Stimulated activated CD4-positive, alpha-beta T cell treated with anti-CD3 and anti-CD28 coated beads, Interleukin-4, amount 100 ng/mL, for 4 hours (primary cell): ENCODE measurements around the gene SPCS1.
"Not testable (repeated sequence)": the region's sequence is repeated elsewhere in the genome, so short reads cannot be mapped to it uniquely, and the experiment has no call there.

ENCODE experiments used
- DNase-seq, 2 experiments: peaks; one replicate each; pipeline ENCODE4 v3.0.0-alpha.2; 2020

The SPCS1 gene

DNA sequence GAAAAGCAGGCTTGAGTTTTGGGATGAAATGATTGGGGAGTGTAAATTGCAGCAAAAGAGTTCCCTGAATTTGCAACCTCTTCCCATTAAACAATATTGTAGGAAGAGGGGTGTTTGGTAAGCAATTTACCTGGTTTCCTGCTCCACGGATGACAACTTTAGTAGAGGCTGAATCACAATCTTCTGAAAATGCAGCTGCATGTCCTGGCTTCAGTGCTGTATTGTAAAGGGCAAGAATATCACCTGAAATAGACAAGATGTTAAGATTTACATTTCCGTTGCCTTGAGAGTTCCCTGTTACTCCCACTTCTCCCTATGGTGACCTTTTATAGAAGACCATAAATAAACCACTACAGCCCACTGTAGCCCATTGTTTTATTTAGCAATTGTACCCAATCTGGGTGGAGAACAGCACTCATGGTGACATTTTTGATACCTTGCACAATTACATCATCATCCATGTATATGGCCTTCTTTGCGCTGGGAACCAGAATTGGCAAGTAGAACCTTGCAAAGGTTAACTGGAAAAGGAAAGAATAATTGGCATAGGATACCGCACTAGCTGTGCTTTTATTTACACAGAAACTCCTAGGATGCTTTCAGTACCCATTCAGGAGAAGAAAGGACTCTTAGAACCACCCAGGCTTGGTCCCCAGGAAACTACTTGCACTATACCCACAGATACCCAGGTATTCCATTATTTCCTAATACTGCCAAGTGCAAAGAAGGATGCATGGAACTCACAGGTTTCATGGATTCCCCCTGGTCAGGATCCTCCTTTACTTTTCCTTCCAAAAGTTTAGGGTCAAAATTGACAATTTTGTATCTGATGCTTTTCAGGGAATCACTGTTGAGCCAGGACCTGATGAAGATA, 9.9 kb upstream of the SPCS1 start:
- no peak for DNase-seq

DNA sequence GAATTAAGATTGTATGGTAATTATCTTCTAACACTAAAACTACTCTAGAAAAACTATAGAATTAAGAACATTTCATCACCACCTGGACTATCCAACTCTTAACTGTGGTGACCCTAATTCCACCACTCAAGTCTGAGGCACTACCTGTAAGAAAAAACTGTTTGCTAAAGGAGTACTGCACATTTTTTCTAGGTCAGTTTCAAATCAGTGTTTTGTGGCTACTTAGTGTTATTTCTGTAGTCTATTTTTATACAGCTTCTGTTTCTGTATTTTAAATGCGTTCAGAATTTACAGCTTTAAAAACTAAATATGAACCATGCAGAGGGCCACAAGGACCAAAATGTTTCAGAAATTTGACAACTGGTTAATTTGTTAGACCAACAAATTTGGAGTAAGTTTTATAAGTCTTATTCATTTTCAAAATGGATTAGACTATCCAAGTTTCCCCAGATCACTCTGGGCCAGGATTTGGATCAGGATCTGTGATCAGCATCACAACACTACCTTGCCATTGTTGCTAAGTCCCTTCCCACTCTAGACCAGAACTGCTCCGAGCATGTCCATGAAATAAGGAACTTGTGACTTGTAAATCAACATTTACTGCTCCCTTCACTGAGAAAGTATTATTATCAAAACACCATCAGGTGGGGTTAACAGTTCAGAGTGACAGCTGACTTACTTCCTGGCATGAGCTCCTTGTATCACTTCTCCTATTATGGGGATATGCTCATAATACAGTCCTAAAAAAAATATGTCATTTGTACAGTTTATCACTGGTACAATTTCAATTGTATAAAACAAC, 8.9 kb upstream of the SPCS1 start:
- DNase-seq, result no peak

DNA sequence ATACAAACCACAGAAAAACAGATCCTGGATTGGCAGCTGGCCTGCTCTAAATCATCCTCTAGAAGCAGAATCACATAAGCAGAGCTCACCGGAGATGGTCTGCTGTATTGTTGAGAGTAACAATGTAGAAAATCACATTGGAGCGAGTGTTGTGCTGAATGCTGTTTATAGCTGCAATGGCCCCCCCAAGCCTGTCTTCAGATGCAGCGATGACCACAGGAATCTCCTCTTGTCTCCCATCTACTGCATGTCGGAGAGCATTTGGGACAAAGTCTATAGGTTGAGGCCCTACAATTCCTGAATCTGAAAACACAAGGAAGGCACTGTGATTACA, 8.3 kb upstream of the SPCS1 start:
- no peak for DNase-seq

DNA sequence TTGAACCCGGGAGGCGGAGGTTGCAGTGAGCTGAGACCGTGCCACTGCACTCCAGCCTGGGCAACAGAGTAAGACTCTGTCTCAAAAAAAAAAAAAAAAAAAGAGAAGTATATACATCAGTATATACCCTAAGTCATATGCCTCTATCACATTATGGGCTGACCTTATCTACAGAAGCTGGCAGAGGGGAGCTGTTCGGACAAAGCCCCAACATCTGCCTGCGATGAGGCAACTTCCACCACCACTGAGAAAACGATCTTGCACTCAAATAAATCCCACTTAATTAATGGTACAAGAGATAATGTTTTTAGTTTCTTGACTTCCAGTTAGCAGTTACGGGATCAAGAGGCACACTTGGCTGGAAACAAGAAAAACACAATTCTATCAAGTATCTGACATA, 2.6 kb upstream of the SPCS1 start:
- DNase-seq, result no peak

DNA sequence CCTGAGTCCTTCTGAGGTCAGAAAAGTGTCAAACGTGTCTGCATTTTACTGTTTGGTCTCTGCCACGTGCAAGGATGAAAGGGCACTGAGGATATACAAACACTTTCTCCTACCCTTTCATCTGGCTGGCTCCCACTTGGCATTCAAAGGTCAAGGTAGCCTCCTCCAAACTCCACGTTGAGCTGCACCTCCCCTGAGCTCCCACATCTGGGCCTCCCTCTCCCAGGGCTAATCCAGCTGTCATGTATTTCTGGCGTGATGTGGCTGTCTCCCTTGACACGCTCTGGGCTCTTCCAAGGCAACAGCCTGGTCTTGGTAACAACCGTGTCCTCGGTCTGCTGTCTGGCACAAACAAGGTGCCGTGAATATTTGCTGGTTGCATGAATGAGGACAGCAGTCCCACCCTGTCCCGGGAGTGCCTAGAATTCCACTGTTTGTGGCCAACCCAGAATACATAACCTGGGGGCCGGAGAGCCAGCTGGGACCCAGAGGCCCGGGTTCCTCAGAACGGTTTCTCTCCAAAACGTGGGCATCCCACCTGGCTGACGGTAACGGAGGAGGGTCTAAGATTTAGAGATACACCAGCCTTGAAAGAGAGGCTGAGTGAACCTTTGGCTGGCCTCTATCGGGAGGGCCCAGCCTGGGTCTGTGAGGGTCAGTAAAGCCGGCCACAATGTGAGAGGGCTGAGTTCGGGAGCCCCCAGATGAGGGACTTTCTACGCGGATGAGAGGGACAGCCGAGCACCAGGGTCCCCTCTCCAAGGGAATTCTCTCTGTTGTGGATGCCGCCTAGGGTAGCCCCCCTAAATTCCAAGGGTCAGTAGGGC, 1.1 kb upstream of the SPCS1 start:
- no peak for DNase-seq

DNA sequence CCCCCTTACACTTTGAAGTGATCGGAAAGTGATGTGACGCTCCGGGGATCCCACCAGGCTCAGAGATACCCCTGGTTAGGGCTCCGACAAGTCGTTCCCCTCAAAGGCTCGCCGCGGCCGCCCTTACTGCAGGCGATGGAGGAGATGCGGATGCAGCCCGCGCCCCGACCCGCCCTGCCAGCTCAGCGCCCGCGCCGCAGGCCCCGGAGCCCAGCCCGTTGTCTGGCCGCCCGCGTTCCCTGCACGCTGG, 543 bp upstream of the SPCS1 start:
- no peak for DNase-seq

DNA sequence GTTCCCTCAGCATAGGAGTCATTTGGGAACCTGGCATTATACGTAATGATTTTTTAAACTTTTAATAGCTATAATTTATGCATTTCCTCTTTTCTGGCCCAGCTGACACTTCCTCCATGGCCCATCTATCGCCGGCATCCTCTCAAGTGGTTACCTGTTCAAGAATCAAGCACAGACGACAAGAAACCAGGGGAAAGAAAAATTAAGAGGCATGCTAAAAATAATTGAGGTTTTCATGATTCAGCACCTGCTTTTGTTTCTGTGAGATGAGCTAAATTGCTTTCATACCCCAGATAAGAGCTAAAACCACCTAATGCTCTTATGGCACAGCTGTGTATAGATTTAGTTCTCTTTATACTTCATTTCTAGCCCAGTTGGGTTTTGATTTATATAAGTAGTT, 1.7 kb downstream of the SPCS1 start:
- no peak for DNase-seq

DNA sequence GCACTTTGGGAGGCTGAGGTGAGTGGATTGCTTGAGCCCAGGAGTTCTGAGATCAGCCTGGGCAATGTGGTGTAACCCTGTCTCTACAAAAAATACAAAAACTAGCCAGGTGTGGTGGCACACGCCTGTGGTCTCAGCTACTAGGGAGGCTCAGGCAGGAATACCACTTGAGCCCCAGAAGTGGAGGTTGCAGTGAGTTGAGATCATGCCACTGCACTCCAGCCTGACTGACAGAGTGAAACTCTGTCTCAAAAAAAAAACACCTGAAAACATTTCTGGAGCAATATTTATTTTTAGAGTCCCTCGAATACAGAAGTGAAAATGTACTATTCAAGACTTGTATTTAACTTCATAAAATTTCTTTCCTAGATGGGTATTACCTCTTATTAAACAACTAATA, 4.6 kb downstream of the SPCS1 start:
- no peak for DNase-seq

DNA sequence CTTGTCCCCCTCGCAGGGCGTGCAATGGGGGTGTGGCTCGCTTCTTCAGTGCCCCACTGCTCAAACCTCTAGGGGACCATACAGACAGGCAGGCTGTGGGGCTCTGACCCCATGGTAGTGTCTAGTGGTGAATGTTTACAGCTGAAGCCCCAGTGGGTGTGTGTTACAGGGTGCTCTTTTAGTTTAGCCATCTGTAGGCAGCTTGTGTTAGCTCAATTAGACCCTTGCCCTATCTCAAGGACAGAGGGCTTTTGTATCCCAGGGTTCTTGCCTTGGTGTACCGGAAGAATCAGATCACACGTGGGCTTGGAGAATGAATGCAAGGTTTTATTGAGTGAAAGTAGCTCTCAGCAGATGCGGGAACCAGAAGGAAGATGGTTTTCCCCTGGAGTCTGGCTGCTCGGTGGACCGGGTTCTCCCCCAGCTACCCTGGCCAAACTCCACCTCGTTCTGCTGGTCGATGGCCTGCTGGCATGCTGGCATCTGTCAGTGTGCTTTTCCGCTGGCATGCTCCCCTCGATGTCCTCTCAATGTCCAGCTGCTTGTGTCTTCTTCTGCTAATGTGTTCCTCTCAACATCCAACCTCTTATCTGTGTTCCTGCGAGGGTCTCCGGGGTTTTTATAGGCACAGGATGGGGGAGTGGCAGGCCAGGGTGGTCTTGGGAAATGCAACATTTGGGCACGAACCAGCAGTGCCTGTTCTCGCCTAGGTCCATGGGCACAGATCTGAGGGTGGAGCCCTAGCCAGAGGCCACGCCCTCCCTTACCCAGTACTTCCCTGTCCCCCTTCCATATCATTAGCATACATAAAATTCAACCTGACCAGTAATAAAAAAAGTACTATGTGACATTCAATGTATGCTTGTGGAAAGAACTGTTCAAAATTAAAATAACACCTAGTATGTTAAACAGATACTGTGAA, 6.6 kb downstream of the SPCS1 start:
- DNase-seq, result no peak

DNA sequence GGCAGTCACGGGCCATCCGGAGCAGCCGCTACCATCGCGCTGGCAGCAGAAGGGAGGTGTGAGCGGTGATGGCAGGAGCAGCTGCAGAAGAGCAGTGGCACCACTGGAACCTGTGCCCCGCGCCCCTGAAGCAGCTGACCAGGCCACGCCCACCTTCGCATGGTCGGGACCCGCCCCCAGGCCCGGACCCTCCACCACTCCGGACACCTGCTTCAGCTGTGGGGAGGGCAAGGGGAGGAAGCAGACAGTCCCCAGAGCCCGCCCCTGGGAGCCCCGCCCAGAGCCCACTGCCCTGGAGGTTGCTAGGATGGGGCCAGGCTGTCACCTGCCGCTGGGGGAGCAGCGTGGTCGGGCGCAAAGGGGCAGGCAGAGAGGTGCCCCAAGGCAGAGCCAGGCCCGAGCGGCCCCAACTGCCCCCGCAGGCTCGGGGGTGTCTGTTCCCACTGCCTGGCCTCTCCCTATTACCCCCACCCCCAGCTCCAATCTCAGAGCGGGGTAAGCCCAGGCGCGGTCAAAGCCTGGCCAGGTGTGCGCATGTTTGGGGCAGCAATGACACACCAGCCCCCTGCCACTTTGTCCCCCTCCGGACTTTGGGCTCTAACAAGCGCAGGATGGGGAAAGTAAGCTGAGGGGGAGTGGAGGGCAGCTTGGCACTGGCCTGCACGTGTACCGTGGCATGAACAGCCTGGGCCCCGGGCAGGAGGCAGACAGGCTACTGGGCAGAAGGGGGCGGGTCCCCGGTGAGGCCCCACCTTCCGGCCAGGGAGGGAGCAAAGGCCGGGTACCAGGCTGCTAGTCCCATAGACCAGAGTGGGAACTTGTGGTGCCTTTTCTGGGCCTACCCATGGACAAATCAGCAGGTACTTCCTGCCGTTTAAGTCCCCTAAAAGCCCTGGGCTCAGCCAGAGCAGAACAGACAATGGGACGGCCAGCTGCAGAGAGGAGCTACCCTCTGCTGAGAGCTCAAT, 8.7 kb downstream of the SPCS1 start:
- no peak for DNase-seq

DNA sequence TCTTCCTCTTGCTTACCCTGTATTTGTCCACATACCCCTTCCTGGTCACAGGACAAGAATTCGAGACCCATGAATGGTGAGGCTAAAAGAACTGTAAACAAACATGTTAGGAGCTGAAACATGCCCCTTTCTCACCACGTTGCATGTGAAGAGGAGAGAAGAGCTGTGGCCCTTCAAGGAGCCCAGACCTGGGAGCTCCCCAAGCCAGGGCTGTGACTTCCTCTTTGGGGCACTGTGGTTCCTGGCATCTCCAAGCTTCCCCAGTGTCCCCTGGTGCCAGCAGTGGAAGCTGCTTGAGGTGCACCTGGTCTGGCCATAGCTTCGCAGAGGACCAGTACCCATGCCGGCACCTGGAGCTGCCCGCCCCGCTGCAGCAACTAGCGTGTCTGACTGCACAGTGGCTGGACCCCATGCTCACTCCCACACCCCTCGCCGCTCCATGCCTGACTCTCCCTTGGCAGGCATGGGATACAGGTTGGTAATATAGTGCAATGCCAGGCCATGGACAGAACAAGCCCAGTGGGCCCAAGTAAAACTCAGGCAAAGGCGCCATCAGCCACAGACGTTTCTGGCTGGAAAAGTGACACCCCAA, 9.9 kb downstream of the SPCS1 start:
- no peak for DNase-seq

DNA sequence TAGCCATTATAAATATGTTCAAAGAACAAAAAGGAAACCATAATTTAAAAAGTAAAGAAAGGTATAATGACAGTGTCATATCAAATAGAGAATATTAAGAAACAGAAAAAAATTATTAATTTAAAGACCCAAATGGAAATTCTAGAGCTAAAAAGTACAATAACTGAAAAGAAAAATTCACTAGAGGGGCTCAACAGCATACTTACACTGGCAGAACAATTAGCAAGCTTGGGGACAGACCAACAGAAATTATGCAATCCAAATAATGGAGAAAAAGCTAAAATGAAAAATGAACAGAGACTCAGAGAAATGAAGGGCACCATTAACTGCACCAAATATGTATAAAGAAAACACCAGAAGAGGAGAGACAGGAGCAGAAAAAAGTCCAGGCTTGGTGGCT, 13.7 kb downstream of the SPCS1 start:
- no peak for DNase-seq

DNA sequence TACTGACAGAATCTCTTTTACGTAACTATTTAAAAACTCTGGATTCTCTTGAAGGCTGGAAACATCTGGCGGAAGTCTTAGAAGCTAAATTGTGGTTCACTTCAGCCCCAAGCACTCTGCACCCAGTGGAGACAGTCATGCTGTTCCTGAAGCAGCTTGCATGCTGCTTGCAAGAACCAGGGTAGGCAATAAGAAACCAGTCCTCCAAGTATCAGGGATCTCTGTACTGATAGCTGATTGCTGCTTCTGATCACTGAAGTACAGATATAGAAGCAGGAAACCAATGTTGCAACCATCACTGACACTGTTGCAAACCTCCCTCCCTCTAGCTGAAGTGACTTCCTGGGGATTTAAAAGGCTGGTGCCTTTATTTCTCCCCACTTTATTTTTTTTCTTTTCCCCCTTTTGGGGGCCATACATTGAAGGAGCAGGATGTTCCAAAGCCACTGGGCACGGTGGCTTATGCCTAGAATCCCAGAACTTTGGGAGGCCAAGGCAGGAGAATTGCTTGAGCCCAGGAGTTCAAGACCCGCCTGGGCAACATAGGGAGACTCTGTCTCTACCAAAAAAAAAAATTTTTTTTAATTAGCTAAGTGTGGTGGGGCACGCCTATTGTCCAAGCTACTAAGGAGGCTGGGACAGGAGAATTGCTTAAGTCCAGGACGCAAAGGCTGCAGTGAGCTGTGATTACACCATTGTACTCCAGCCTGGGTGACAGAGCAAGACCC, 15.3 kb downstream of the SPCS1 start:
- peak in 1 of 2 experiments; percentile 5 for DNase-seq

DNA sequence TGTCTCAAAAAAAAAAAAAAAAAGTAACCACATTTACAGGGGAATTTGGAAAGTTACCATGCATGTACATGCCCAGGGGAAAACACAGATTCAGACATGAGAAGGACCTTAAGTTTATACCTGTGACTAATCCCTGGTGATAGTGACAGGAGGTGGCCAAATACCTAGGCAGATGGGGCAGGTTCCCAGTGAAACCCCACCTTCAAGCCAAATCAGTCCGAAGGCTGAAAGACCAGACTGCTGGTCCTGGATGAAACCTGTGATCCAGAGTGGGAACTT, 15.8 kb downstream of the SPCS1 start:
- no peak for DNase-seq

DNA sequence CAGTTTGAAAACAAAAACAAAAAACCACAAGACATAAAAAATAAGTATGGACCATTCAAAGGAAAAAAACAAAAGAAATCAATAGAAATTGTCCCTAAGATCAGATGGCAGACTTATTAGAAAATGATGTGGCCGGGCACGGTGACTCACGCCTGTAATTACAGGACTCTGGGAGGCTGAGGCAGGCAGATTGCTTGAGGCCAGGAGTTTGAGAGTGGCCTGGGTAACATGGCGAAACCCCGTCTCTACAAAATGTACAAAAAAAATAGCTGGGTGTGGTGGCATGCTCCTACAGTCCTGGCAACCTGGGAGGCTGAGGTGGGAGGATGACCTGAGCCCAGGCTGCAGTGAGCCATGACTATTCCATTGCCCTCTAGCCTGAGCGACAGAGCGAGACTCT, 16.6 kb downstream of the SPCS1 start:
- no peak for DNase-seq

DNA sequence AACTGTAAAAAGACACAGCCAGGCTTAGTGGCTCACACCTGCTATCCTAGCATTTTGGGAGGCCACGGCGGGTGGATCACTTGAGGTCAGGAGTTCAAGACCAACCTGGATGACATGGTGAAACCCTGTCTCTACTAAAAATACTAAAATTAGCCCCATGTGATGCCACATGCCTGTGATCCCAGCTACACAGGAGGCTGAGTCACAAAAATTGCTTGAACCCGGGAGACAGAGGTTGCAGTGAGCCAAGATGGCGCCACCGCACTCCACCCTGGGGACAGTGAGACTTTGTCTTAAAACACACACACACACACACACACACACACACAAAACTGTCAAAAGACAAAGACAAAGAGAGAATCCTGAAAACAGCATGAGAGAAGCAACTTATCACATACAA, 18.0 kb downstream of the SPCS1 start:
- no peak for DNase-seq

DNA sequence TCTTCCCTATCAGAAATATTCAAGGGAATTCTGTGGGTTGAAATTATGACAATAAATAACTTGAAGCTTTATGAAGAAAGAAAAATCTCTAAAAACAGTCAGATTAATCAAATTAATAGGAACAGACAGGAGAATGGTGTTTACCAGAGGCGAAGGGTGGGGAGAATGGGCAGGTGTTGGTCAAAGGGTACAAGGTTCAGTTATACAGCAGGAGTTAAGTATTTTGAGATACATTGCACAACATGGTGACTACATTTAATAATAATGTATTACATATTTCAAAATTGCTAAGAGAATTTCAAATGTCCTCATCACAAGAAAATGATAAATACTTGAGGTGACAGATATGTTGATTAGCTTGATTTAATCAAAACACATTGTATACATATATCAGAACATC, 18.6 kb downstream of the SPCS1 start:
- DNase-seq, result no peak

DNA sequence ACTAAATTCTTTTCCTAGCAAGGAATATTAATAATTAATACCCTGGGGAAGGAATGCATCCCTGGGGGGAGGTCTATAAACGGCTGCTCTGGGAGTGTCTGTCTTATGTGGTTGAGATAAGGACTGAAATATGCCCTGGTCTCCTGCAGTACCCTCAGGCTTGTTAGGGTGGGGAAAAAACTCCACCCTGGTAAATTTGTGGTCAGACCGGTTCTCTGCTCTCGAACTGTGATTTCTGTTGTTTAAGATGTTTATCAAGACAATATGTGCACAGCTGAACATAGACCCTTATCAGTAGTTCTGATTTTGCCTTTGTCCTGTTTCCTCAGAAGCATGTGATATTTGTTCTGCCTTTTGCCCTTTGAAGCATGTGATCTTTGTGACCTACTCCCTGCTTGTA, 22.8 kb downstream of the SPCS1 start:
- DNase-seq, result not testable (repeated sequence)

DNA sequence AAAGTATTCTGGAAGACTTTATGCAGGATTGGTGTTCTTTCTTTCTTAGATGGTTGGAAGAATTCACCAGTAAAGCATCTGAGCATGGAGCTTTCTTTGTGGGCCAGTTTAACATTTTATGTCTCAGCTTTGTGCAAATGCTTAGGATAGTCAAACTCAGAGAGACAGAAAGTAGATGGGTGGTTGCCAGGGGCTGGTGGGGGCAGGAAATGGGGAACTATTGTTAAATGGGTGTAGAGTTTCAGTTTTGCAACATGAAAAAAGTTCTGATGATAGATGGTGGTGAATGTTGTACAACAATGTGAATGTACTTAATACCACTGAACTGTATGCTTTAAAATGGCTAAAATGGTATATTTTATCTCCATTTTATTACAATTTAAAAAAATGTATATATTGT, 24.8 kb downstream of the SPCS1 start:
- DNase-seq, result no peak

DNA sequence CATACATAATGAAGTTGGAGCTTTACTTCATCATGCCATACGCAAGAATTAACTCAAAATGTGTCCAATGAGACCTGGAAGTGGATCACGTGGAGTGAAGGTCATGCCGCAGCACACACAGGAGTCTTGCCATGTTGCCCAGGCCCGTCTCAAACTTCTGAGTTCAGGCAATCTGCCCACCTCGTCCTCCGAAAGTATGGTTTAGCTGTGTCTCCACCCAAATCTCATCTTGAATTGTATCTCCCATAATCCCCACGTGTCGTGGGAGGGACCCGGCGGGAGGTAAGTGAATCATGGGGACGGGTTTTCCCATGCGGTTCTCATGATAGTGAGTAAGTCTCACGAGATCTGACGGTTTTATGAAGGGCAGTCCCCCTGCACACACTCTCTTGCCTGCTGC, 25.7 kb downstream of the SPCS1 start:
- DNase-seq, result no peak
